GM18951 (cell line): ENCODE results near the gene SCAPER.

Experiments
- POLR2A ChIP-seq: IDR thresholded peaks from 4 replicates; pipeline ENCODE4 v1.6.1; 2011; ENCODE audit warnings: mild to moderate bottlenecking; ENCODE audit not compliant: insufficient read length, insufficient read depth; ENCODE audit errors: extremely low read depth
- in situ Hi-C: fragments of 300-500 bp; cut with MboI; formaldehyde crosslinking; loops from one replicate; pipeline ENCODE4 v1.12.0; 2022; ENCODE audit warnings: low sequenced_read_pairs, mixed read lengths, inconsistent platforms; ENCODE audit not compliant: unreplicated experiment

SCAPER gene, protein sequence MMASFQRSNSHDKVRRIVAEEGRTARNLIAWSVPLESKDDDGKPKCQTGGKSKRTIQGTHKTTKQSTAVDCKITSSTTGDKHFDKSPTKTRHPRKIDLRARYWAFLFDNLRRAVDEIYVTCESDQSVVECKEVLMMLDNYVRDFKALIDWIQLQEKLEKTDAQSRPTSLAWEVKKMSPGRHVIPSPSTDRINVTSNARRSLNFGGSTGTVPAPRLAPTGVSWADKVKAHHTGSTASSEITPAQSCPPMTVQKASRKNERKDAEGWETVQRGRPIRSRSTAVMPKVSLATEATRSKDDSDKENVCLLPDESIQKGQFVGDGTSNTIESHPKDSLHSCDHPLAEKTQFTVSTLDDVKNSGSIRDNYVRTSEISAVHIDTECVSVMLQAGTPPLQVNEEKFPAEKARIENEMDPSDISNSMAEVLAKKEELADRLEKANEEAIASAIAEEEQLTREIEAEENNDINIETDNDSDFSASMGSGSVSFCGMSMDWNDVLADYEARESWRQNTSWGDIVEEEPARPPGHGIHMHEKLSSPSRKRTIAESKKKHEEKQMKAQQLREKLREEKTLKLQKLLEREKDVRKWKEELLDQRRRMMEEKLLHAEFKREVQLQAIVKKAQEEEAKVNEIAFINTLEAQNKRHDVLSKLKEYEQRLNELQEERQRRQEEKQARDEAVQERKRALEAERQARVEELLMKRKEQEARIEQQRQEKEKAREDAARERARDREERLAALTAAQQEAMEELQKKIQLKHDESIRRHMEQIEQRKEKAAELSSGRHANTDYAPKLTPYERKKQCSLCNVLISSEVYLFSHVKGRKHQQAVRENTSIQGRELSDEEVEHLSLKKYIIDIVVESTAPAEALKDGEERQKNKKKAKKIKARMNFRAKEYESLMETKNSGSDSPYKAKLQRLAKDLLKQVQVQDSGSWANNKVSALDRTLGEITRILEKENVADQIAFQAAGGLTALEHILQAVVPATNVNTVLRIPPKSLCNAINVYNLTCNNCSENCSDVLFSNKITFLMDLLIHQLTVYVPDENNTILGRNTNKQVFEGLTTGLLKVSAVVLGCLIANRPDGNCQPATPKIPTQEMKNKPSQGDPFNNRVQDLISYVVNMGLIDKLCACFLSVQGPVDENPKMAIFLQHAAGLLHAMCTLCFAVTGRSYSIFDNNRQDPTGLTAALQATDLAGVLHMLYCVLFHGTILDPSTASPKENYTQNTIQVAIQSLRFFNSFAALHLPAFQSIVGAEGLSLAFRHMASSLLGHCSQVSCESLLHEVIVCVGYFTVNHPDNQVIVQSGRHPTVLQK (N-terminal part only)

DNA sequence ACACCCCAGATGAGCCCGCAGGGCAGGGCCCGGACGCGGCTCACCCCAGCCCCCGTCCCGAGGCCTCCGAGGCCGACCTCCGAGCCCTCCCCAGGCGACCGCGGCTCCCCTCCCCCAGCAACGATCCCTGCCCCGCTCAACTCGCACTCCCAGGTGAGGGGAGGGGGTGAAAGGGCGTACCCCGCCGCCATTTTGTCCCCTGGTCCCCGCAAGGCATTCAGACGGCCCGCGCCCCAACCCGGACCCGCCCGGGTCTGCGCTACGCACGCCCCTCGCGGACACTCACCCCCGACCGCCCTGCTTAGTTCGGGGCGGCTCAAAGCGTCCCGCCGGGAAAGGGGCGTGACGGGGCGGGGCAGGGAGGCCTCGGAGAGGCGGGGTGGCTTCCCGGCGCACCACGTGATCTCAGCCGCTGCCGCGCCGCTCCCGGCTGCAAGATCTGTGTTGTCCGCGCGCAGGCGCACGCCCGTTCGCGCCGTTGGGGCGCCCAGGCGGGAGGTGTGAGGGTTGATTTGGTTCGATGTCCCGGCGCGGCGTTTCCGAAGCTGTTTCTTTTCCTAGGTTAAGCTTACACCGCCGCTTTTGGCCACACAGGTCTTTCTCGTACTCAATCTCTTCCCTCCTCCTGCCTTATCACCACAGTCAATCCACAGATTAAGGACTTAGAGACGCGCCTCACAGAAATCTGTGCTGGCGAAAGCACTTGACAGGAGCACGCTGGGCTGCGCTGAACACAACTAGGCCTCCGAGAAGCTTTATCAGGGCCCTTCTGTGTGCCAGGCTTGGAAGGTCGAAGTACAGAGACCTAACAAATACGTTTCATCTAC lies at the start of gene SCAPER:
Gene SCAPER (minus strand): TSS at position 328 of the 827 bp plus-strand sequence. CDS start 21,523 bp downstream, outside the sequence.
- in situ Hi-C loops = no loop called here
- TF ChIP-seq POLR2A = peak; percentile 76

DNA sequence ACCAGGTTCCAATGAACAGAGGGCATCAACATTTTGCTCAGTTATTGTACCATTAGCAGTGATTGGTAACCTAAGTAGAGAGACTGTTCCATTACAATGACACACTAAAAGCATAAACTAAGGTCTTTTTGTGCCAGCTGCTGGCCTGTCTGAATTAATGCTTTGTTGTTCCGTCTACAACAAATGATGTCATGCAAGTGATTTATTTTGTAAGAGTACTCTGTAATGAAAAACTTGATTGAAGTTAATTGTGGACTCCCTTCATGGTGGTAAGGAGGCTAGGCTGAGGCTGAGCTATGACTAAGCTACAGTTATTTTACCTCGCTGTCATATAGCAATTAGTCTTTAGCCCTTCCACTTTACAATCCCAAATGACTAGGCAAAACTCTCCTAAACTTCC lies 49.6 kb upstream of the SCAPER start:
- no peak for TF ChIP-seq POLR2A
- in situ Hi-C loops = no loop called here

DNA sequence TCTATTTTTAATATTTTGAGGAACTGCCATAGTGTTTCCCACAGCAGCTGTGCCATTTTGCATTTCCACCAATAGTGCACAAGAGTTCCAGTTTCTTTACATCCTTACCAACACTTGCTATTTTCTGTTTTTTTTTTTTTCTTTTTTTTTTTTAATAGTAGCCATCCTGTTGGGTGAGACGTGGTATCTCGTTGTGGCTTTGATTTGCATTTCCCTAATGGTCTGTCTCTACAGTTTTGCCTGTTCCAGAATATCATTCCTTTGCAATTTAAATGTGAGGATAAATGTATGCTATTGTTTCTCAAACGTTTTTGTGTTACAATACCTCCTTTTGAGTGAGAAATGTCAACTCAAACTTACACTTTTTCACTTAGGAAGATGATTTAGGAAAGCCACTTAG lies 48.8 kb upstream of the SCAPER start:
- in situ Hi-C loops = no loop called here
- no peak for TF ChIP-seq POLR2A

DNA sequence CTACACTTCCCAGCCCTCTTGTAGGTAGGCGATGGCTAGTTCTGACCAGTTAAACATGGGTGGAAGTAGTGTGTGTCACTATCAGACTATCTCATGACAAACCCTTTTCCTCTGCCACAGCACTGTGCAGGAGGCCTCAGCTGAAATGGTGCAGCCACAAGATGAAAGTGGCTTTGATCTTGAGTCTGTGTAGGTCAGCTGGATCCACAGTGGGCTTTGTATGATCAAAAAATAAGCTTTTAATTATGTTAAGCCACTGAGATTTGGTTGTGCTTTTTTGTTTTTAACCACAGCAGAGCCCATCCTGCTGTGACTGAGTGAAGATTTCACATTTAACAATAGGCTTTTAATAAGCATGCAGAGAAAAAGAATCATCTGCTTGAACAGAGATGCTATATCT lies 46.1 kb upstream of the SCAPER start:
- in situ Hi-C loops = no loop called here
- no peak for TF ChIP-seq POLR2A

DNA sequence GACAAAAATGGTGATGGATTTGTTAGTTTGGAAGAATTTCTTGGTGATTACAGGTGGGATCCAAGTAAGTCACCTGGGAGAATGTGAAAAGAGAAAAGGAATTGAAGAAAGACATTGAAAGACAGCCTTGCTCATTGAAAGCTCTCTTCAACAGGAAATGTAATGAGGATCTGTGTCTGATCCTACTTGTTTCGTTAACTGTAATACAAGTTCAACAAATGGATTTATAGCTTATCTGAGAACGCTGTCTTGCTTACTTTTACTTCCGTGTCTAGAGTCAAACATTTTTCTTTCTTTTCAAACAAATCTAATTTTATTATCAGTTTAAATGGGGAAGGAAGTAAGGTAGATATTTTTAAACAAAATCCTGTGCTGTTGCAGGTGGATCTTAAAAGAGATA lies 42.3 kb upstream of the SCAPER start:
- in situ Hi-C loops = no loop called here
- no peak for TF ChIP-seq POLR2A

DNA sequence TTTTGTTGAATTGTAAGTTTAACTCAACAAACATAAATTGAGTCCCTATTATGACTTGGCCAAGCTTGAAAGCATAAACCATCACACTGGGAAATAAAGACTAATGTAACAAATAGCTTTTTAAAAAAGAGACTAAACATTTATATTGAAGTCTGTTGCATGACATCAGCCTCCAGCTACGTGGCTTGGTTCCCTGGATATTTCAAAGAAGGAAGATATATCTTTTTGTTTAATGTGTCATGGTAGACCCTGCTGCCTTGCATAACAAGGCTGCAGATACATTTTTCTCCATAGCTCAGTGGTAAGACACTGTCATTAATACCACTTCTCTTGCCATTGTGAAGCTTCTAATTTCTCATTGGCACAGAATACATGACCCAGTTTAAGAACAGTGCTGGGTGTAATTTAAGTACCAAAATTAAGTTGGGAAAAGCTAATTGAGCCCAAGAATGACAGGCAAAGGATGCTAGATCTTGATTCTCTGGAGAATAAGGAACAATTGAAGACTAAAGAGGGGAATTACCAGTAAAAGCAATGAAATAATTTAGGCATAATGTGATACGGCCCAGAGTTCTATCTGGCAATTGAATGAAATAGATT lies 40.5 kb upstream of the SCAPER start:
- TF ChIP-seq POLR2A = no peak
- in situ Hi-C loops = no loop called here

DNA sequence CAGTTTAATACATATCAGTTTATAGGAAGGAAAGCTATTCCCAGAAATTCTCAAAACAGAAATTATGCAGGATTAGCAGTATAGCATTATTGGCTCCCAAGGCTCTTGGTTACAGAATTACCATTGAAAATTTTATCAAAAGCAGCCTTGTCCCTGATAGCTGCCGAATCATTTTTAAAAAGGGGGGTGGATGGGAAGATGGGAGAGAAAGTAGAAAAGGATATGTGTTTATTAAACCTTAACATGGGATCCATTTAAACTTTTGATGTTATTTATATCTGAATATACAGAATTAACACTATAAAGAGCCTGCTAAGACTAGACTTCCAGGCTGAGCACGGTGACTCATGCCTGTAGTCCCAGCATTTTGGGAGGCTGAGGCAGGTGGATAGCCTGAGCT lies 37.2 kb upstream of the SCAPER start:
- no peak for TF ChIP-seq POLR2A
- in situ Hi-C loops = no loop called here

DNA sequence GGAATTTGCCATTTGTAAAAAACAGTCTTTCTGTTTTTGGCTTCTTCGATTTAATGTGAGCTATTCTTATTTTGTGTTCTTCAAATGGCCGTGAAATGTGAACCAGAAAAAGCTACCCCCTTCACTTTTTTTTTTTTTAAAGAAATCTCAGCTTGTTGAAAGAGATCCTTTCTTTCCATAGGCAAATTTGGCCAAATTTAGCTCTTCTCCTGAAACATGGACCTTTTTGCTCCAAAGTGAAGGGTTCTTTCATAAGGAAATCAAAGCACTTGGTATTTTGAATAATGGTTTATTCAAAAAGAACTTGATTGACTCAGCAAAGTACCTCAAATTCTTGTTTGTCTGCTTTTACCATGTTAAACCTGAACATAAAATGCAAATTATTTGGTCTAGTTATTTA lies 36.5 kb upstream of the SCAPER start:
- in situ Hi-C loops = no loop called here
- no peak for TF ChIP-seq POLR2A

DNA sequence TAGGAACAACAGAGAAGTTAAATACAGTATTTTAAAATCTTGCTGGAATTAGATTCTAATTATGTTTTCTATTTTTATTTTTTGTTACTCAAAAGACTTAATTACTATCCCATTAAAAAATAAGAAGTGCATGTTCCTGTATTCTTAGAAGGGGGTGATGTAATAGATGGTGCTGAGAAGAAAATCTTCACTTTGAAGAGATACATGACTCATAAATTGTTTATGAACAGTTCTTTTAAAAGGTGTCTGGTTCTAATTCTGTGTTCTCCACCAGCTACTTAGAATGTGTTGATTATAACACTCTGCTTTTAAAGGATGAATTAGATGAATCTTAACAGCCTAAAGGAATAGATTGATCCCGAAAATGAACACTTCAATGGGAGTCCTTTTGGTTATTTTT lies 34.6 kb upstream of the SCAPER start:
- no peak for TF ChIP-seq POLR2A
- in situ Hi-C loops = no loop called here

DNA sequence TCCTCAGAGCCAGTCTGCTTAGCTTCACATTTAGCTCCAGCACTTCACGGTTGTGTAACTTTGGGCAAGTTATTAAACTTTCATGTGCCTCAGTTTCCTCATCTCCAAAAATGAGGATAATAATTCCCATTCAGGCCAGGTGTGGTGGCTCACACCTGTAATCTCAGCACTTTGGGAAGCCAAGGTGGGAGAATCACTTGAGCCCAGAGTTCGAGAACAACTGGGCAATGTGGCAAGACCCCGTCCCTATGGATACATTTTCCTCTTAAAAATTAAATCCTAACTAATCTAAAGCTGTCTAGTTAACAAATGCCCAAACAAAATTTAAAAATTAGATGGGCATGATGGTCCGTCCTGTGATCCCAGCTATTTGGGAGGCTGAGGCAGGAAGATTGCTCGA lies 33.6 kb upstream of the SCAPER start:
- TF ChIP-seq POLR2A = no peak
- in situ Hi-C loops = no loop called here

DNA sequence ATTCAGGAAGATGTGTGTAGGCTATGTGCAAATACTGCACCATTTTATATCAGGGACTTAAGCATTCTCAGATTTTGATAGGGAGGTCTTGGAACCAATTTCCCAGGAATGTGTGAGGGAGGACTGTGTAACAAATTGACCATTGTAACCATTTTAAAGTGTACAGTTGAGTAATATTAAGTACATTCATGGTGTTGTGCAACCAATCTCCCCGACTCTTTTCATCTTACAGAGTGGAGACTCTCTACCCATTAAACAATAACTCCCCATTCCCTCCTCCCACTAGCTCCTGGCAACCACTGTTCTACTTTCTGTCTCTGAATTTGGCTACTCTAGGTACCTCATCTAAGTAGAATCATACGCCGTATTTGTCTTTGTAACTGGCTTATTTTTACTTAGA lies 31.5 kb upstream of the SCAPER start:
- no peak for TF ChIP-seq POLR2A
- in situ Hi-C loops = no loop called here

DNA sequence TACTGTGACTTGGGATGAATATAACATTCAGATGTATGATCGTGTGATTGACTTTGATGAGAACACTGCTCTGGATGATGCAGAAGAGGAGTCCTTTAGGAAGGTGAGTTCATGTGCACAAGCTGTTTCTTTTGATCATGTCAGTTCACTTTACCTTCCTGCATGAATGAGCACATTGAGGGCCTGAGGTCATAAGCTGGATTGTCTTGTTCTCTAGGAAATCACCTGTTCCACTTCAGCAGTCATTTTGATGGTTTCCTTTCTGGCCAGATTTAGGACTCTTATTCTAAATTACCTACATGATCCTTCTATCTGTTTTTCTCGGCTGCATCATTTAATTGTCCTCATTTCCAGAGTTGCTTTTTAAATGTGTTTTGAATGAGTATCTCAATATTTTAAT lies 30.5 kb upstream of the SCAPER start:
- in situ Hi-C loops = no loop called here
- no peak for TF ChIP-seq POLR2A
